HFF-Myc (cell line): ENCODE results near the gene REPS2.

Experiments
- DNase-seq: peaks from one replicate; pipeline ENCODE4 v3.0.0-alpha.2; 2011; ENCODE audit warnings: low read depth; ENCODE audit errors: extremely low read depth
- H3K4me3 ChIP-seq: replicated peaks from 2 replicates; pipeline ENCODE4 v1.5.1; 2011; ENCODE audit warnings: low read depth, mild to moderate bottlenecking, control low read depth, low read length
- TF ChIP-seq, protein P1 (sequence below): IDR thresholded peaks from 2 replicates; pipeline ENCODE4 v1.5.1; 2012; ENCODE audit warnings: mild to moderate bottlenecking, low read depth, low read length, control low read depth; ENCODE audit errors: missing control alignments

Gene REPS2

DNA sequence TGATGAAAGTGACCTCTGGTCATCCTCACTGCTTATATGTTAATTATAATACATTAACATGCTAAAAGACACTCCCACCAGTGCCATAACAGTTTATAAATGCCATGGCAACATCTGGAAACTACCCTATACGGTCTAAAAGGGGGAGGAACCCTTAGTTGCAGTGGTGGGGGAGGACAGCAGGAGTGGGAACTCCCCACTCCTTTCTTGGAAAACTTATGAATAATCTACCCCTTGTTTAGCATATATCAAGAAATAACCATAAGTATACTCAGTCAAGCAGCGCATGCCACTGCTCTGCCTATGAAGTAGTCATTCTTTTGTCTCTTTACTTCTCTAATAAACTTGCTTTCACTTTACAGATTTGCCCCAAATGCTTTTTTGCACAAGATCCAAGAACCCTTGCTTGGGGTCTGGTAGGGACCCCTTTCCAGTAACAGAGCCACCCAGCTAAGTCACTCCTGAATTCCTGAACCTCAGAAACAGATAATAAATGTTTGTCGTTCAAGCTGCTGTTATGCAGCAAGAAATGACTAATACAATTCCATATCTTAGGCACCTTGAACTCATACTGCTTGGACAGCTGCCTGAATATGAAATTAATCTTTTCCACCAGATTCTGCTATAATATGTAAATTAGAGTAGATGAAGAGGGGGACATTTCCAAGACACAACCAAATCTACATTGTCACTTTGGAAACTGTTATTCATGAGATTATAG, 14.4 kb upstream of the REPS2 start:
- H3K4me3 ChIP-seq = no peak overlapping the region
- TF ChIP-seq, protein P1, sequence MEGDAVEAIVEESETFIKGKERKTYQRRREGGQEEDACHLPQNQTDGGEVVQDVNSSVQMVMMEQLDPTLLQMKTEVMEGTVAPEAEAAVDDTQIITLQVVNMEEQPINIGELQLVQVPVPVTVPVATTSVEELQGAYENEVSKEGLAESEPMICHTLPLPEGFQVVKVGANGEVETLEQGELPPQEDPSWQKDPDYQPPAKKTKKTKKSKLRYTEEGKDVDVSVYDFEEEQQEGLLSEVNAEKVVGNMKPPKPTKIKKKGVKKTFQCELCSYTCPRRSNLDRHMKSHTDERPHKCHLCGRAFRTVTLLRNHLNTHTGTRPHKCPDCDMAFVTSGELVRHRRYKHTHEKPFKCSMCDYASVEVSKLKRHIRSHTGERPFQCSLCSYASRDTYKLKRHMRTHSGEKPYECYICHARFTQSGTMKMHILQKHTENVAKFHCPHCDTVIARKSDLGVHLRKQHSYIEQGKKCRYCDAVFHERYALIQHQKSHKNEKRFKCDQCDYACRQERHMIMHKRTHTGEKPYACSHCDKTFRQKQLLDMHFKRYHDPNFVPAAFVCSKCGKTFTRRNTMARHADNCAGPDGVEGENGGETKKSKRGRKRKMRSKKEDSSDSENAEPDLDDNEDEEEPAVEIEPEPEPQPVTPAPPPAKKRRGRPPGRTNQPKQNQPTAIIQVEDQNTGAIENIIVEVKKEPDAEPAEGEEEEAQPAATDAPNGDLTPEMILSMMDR = no peak
- no peak for DNase-seq

- TF ChIP-seq, protein P1 = no peak
- no peak for DNase-seq
- no peak overlapping the region for H3K4me3 ChIP-seq
Measured at GRCh38 chrX:16934185-16934584, 12.3 kb upstream of the REPS2 start.

DNA sequence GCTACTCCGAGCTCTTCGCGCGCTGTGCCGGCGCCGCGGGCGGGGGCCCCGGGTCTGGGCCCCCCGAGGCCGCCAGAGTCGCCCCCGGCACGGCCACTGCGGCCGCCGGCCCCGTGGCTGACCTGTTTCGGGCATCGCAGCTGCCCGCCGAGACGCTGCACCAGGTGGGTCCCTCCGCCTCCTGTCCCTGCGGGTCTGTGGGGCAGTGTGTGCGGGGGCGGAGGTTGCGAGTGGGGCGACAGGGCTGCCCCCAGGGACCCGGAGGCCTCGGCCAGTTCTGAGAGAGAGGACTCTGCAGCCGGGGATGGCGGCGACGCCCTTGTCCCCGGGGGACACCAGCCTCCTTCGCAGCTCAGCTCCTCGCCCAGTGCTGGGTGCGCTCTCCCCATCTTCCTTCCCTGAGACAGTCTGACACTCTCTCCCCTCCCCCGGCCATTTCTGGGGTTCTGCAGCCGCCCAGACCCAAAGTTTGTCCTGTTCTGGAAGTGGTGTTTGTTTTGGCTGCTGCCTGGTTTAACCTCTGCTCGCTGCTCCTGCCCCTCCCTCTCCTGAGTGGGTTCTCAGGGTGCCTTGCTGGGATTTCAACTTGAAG, 609 bp downstream of the REPS2 start:
- no peak for DNase-seq
- H3K4me3 ChIP-seq = peak overlapping the region; percentile 51
- TF ChIP-seq, protein P1 = no peak

DNA sequence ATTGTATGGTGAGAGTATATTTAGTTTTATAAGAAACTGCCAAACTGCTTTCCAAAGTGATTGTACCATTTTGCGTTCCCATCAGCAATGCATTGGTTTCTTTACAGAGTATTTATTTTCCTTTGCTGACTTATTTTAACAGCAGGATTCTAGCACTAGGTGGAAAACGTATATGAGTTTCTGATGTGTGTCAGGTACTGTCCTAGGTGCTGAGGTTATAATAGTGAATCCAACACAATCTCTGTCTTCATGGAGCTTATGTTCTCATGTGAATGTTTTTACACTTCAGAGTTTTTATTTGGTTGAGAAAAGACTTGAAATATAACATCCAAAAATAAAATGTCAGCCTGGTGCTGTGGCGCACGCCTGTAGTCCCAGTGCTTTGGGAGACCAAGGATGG, 4.0 kb downstream of the REPS2 start:
- no peak overlapping the region for H3K4me3 ChIP-seq
- TF ChIP-seq, protein P1 = no peak
- no peak for DNase-seq

DNA sequence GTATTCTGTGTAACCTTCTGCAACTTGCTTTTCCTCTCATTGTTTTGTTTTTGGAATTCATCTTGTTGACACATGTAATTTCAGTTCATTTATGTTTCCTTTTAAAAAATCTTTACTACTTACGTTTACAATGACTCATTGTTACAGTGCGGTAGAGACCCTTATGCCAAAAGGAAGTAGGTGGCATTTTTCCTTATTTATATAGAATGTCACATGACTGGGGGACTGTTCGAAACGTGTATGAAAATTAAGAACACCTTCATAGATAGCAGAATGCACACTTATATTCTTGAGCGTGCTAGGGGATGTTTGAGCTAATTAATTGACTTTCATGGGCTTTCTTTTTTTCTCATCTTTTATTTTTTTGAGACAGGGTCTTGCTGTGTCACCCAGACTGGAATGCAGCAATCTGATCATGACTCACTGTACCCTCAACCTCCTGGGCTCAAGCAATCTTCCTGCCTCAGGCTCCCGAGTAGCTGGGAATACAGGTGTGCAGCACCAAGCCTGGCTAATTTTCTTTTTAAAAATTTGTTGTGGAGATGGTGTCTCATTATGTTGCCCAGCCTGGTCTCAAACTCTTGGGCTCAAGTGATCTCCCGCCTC, 7.3 kb downstream of the REPS2 start:
- TF ChIP-seq, protein P1 = no peak

DNA sequence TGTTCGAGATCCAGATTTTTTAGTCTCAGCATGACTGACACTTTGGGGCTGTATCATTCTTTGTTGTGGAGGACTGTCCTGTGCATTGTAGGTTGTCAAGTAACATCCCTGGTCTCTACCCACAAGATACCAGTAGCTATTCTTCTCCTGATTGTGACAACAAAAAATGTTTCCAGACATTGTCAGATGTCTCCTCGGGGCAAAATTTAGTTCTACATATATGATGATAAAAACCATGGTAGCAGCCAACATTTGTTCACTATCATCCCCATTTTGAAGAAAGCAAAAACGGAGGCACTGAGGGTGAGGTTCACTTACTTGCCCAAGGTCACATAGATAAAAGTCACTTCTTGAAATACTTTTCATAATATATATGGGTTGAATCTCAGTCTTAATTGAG, 11.3 kb downstream of the REPS2 start:
- no peak for DNase-seq
- no peak overlapping the region for H3K4me3 ChIP-seq
- TF ChIP-seq, protein P1 = no peak

More for the DNA sequence above, 7.3 kb downstream of the REPS2 start:
- no peak for DNase-seq
- no peak overlapping the region for H3K4me3 ChIP-seq
